Left ventricle myocardium inferior (tissue), 1 donor: ENCODE measurements around the gene GMPPA. TPM values are rescaled to one million over a fixed set of nuclear protein-coding genes. Genes with fewer than 3 reads are reported as not detected.

Experiments used
- DNase-seq: peaks from one replicate; pipeline ENCODE4 v3.0.0-alpha.2; 2020
- H3K27ac ChIP-seq: fragments of 200-600 bp; replicated peaks from 2 replicates; pipeline ENCODE4 v1.8.0; 2021
- H3K27me3 ChIP-seq: fragments of 200-600 bp; 2 replicates; pipeline ENCODE4 v1.8.0; 2021; ENCODE audit warnings: low read depth
- H3K36me3 ChIP-seq: fragments of 200-600 bp; 2 replicates; pipeline ENCODE4 v1.8.0; 2021
- H3K4me1 ChIP-seq: fragments of 200-600 bp; 2 replicates; pipeline ENCODE4 v1.8.0; 2021
- H3K4me3 ChIP-seq: fragments of 200-600 bp; 2 replicates; pipeline ENCODE4 v1.8.0; 2021; ENCODE audit warnings: mild to moderate bottlenecking, moderate library complexity
- H3K9me3 ChIP-seq: fragments of 200-600 bp; replicated peaks from 2 replicates; pipeline ENCODE4 v1.8.0; 2021
- CTCF ChIP-seq: fragments of 200-600 bp; IDR thresholded peaks from 2 replicates; pipeline ENCODE4 v1.8.0; 2021; ENCODE audit warnings: antibody characterized with exemption, mild to moderate bottlenecking, borderline replicate concordance
- intact Hi-C: fragments of 100-400 bp; cut with micrococcal nuclease; formaldehyde crosslinking; loops from one replicate; pipeline ENCODE4 v1.11.0; 2022
- microRNA-seq: library from miRNA; unstranded; fragments of <30 nt; microRNA quantifications from one replicate; pipeline ENCODE4 v1.2.0, GENCODE V29; 2020
- total RNA-seq: library from RNA; stranded (reverse); fragmentation: NEBNext Ultra II Directional; extraction: Animal tissue kit (Norgen Biotek cat#: 25700); gene quantifications from one replicate; pipeline ENCODE4 v1.2.1, GENCODE V29; 2021
- donor health status: DM: no; HTN: yes; CAD: no; lungs with severe emphysema.

Gene GMPPA
- total RNA-seq, 1 donor from 2014 or later: 22.0 TPM

- H3K27me3 ChIP-seq: peaks cover 37% of the 10 kb centered on the region
- peaks cover 15% of the 10 kb centered on the region for H3K36me3 ChIP-seq
- H3K27ac ChIP-seq: no peak overlapping the region
- H3K9me3 ChIP-seq: no peaks in the 10 kb centered on the region
- no peak for TF ChIP-seq CTCF
- H3K4me1 ChIP-seq: peaks cover 31% of the 10 kb centered on the region
- DNase-seq: no peak
- H3K4me3 ChIP-seq: no peak overlapping the region
- intact Hi-C loops: no loop called here
These were observed 57.3 kb downstream of the GMPPA start for GRCh38 chr2:219555956-219556355.

GRCh38 chr2:219556413-219556812, 57.7 kb downstream of the GMPPA start:
- peaks cover 15% of the 10 kb centered on the region for H3K36me3 ChIP-seq
- H3K9me3 ChIP-seq: no peaks in the 10 kb centered on the region
- no peak overlapping the region for H3K27ac ChIP-seq
- H3K4me3 ChIP-seq: no peak overlapping the region
- no peak for TF ChIP-seq CTCF
- H3K4me1 ChIP-seq: peaks cover 34% of the 10 kb centered on the region
- no peak for DNase-seq
- peaks cover 32% of the 10 kb centered on the region for H3K27me3 ChIP-seq
- intact Hi-C loops: no loop called here

Small RNA genes within 50 kb of the gene (microRNA-seq; reads per million reads assigned to microRNA genes)
- 5.0 reads per million, percentile 13 among the genes with 10 or more reads in this experiment for gene MIR3132

Other genes starting within 250 kb of the GMPPA start
- gene TUBA4B, start 245.6 kb upstream of the GMPPA start, total RNA-seq: not detected
- 130 TPM for gene TUBA4A, start 245.0 kb upstream of the GMPPA start, total RNA-seq
- 77.5 TPM for gene DNAJB2, start 219.5 kb upstream of the GMPPA start, total RNA-seq
- gene PTPRN, start 189.5 kb upstream of the GMPPA start, total RNA-seq: 0.11 TPM
- gene RESP18, start 166.1 kb upstream of the GMPPA start, total RNA-seq: not detected
- gene DNPEP, start 111.0 kb upstream of the GMPPA start, total RNA-seq: 73.0 TPM
- gene DES, start 80.5 kb upstream of the GMPPA start, total RNA-seq: 15,954 TPM
- gene SPEG, start 64.0 kb upstream of the GMPPA start, total RNA-seq: 145 TPM
- gene ASIC4, start 15.6 kb downstream of the GMPPA start, total RNA-seq: not detected
- gene CHPF, start 44.9 kb downstream of the GMPPA start, total RNA-seq: 104 TPM
- gene TMEM198, start 45.1 kb downstream of the GMPPA start, total RNA-seq: 2.5 TPM
- gene OBSL1, start 72.6 kb downstream of the GMPPA start, total RNA-seq: 208 TPM
- 2.4 TPM for gene INHA, start 73.4 kb downstream of the GMPPA start, total RNA-seq
- 15.9 TPM for gene STK11IP, start 99.0 kb downstream of the GMPPA start, total RNA-seq
- gene SLC4A3, start 128.7 kb downstream of the GMPPA start, total RNA-seq: 426 TPM